H1 (cell line): ENCODE results near the gene AIMP1. TPM values are rescaled to one million over a fixed set of nuclear protein-coding genes. Genes with fewer than 3 reads are reported as not detected.

Source experiments
- CTCF ChIA-PET: fragments of 300-600 bp; sonication (Branson Sonifier 250); formaldehyde crosslinking; loops from one replicate; lab custom pipeline; 2021; ENCODE audit not compliant: partially characterized antibody; lab: Charles Lee
- POLR2A ChIA-PET: fragments of 300-600 bp; sonication (Branson Sonifier 250); formaldehyde crosslinking; loops from one replicate; lab custom pipeline; 2021; ENCODE audit warnings: inconsistent platforms; ENCODE audit not compliant: partially characterized antibody; lab: Charles Lee
- DNase-seq, 2 experiments: peaks; one replicate each; pipeline versions ENCODE4 v3.0.0 to v3.0.0-alpha.2; 2010 to 2022; ENCODE audit warnings: low spot score in 2 of 2, low read depth in 1 of 2, mixed read lengths in 1 of 2
- FAIRE-seq: peaks from 2 replicates; lab custom pipeline; 2011; peaks lifted over from hg19 to GRCh38; lab: Jason Lieb, UNC
- H2AFZ ChIP-seq: 2 replicates; pipeline ENCODE4 v1.8.1; 2012; ENCODE audit warnings: low read length, inconsistent platforms
- H2AK5ac ChIP-seq: 2 replicates; pipeline ENCODE4 v1.6.1; 2013; ENCODE audit warnings: low read depth, low read length
- H2BK120ac ChIP-seq: replicated peaks from 2 replicates; pipeline ENCODE3; 2013; ENCODE audit warnings: low read depth, low read length, inconsistent platforms
- H2BK12ac ChIP-seq: 2 replicates; pipeline ENCODE4 v1.6.1; 2013; ENCODE audit warnings: low read depth, low read length
- H2BK15ac ChIP-seq: 2 replicates; pipeline ENCODE4 v1.6.1; 2013; ENCODE audit warnings: low read length
- H2BK20ac ChIP-seq: 2 replicates; pipeline ENCODE4 v1.6.1; 2013; ENCODE audit warnings: low read length
- H2BK5ac ChIP-seq: 2 replicates; pipeline ENCODE4 v1.6.1; 2013; ENCODE audit warnings: low read depth, low read length
- H3K14ac ChIP-seq: 2 replicates; pipeline ENCODE4 v1.6.1; 2013; ENCODE audit warnings: inconsistent platforms; ENCODE audit not compliant: insufficient read length
- H3K18ac ChIP-seq: 2 replicates; pipeline ENCODE4 v1.6.1; 2013; ENCODE audit warnings: low read length; ENCODE audit errors: extremely low read depth
- H3K23ac ChIP-seq: 2 replicates; pipeline ENCODE4 v1.6.1; 2013; ENCODE audit warnings: inconsistent platforms; ENCODE audit not compliant: insufficient read length
- H3K23me2 ChIP-seq: 2 replicates; pipeline ENCODE4 v1.6.1; 2013; ENCODE audit warnings: low read depth, low read length
- H3K27ac ChIP-seq: 2 replicates; pipeline ENCODE4 v1.6.1; 2011; ENCODE audit warnings: low read depth, low read length, inconsistent platforms
- H3K27me3 ChIP-seq, 4 experiments: replicated peaks in 1 of 4; 1 replicate in 1 of 4; 2 replicates in 3 of 4; pipeline versions ENCODE4 v1.6.1 to v1.8.1; 2011 to 2013; ENCODE audit warnings: low read length in 3 of 4, mild to moderate bottlenecking in 3 of 4, inconsistent platforms in 2 of 4, mixed read lengths in 2 of 4, moderate library complexity in 1 of 4; ENCODE audit not compliant: control insufficient read depth in 3 of 4, insufficient read depth in 3 of 4; ENCODE audit errors: extremely low read depth in 1 of 4
- H3K36me3 ChIP-seq, 4 experiments: 2 replicates each; pipeline versions ENCODE4 v1.6.1 to v1.8.1; 2011 to 2013; ENCODE audit warnings: mild to moderate bottlenecking in 4 of 4, low read length in 3 of 4, moderate library complexity in 2 of 4, control low read depth in 1 of 4, inconsistent platforms in 1 of 4; ENCODE audit not compliant: insufficient read depth in 4 of 4, control insufficient read depth in 2 of 4
- H3K4ac ChIP-seq: replicated peaks from 2 replicates; pipeline ENCODE3; 2013; ENCODE audit warnings: low read length, low read depth, mixed read lengths, inconsistent platforms; ENCODE audit not compliant: insufficient read length
- H3K4me1 ChIP-seq, 4 experiments: replicated peaks in 1 of 4; 1 replicate in 1 of 4; 2 replicates in 3 of 4; pipeline versions ENCODE4 v1.6.1 to v1.8.1; 2011 to 2013; ENCODE audit warnings: low read length in 3 of 4, inconsistent platforms in 2 of 4, mixed read lengths in 1 of 4; ENCODE audit not compliant: insufficient read depth in 4 of 4, control insufficient read depth in 3 of 4
- H3K4me2 ChIP-seq, 2 experiments: 2 replicates each; pipeline versions ENCODE4 v1.6.1 to v1.8.1; 2011 to 2013; ENCODE audit warnings: low read depth in 2 of 2, low read length in 2 of 2, control low read depth in 1 of 2, inconsistent platforms in 1 of 2, mild to moderate bottlenecking in 1 of 2; ENCODE audit not compliant: insufficient read depth in 1 of 2
- H3K4me3 ChIP-seq, 4 experiments: fragments of 200-600, 300-600 bp in 1 of 4; sonication (generic), shearing (Covaris generic), sonication (Bioruptor Twin) in 1 of 4; 2 replicates each; pipeline versions ENCODE4 v1.5.1 to v1.8.1; 2011 to 2016; ENCODE audit warnings: low read length in 4 of 4, low read depth in 3 of 4, control low read depth in 2 of 4, inconsistent platforms in 2 of 4, mild to moderate bottlenecking in 2 of 4, mixed read lengths in 1 of 4, moderate library complexity in 1 of 4; ENCODE audit not compliant: insufficient read depth in 2 of 4; ENCODE audit errors: extremely low read depth in 1 of 4
- H3K56ac ChIP-seq: replicated peaks from 2 replicates; pipeline ENCODE3; 2013; ENCODE audit warnings: low read depth, mild to moderate bottlenecking, mixed read lengths, low read length, inconsistent platforms; ENCODE audit not compliant: insufficient read length
- H3K79me1 ChIP-seq: 2 replicates; pipeline ENCODE4 v1.6.1; 2013; ENCODE audit warnings: low read depth, low read length, control low read depth
- H3K79me2 ChIP-seq, 2 experiments: 2 replicates each; pipeline versions ENCODE4 v1.6.1 to v1.8.1; 2012 to 2013; ENCODE audit warnings: low read length in 2 of 2, mild to moderate bottlenecking in 2 of 2, inconsistent platforms in 1 of 2; ENCODE audit not compliant: insufficient read depth in 2 of 2, control insufficient read depth in 1 of 2
- H3K9ac ChIP-seq, 4 experiments: replicated peaks in 1 of 4; 1 replicate in 1 of 4; 2 replicates in 3 of 4; pipeline versions ENCODE4 v1.6.1 to v1.8.1; 2011 to 2013; ENCODE audit warnings: low read depth in 3 of 4, low read length in 3 of 4, control low read depth in 2 of 4, mild to moderate bottlenecking in 2 of 4, moderate library complexity in 2 of 4, inconsistent platforms in 1 of 4; ENCODE audit errors: extremely low read depth in 1 of 4
- H3K9me3 ChIP-seq, 2 experiments: 2 replicates each; pipeline versions ENCODE4 v1.6.1 to v1.8.1; 2012 to 2013; ENCODE audit warnings: mild to moderate bottlenecking in 2 of 2, moderate library complexity in 2 of 2, control low read depth in 1 of 2, inconsistent platforms in 1 of 2, low read depth in 1 of 2, low read length in 1 of 2, mixed read lengths in 1 of 2; ENCODE audit not compliant: insufficient read depth in 2 of 2
- H4K20me1 ChIP-seq, 2 experiments: replicated peaks in 1 of 2; 2 replicates each; pipeline versions ENCODE3 to v1.8.1; 2011 to 2013; ENCODE audit warnings: inconsistent platforms in 2 of 2, low read length in 2 of 2, mild to moderate bottlenecking in 1 of 2; ENCODE audit not compliant: insufficient read depth in 2 of 2, control insufficient read depth in 1 of 2
- H4K5ac ChIP-seq: 2 replicates; pipeline ENCODE4 v1.6.1; 2013; ENCODE audit warnings: low read length, low read depth, mixed read lengths, inconsistent platforms; ENCODE audit not compliant: insufficient read length
- H4K8ac ChIP-seq: 2 replicates; pipeline ENCODE4 v1.8.0; 2013; ENCODE audit warnings: mild to moderate bottlenecking, moderate library complexity, low read length, inconsistent platforms; ENCODE audit not compliant: insufficient read depth; ENCODE audit errors: extremely low read depth
- H4K91ac ChIP-seq: replicated peaks from 2 replicates; pipeline ENCODE3; 2013; ENCODE audit warnings: low read length, mixed read lengths, inconsistent platforms; ENCODE audit not compliant: insufficient read length
- RAD21 ChIP-seq, 2 experiments: IDR thresholded peaks in 1 of 2; conservative IDR thresholded peaks in 1 of 2; 2 replicates each; pipeline ENCODE4 v1.6.1; 2011; ENCODE audit warnings: low read depth in 2 of 2, low read length in 2 of 2, improper control_type of control experiment in 1 of 2, inconsistent platforms in 1 of 2, mild to moderate bottlenecking in 1 of 2, moderate library complexity in 1 of 2
- polyA plus RNA-seq, 7 experiments: library from polyadenylated mRNA; depleted of rRNA in 3 of 7; stranded (reverse) in 5 of 7; unstranded in 2 of 7; fragments of >200 nt in 5 of 7; fragments of 200-250 nt in 2 of 7; gene quantifications; 1 replicate in 5 of 7; 2 replicates in 1 of 7; 4 replicates in 1 of 7; pipeline versions ENCODE4 v1.2.1 to v1.2.3, GENCODE V29; 2011 to 2013; ENCODE audit warnings: missing spikeins in 2 of 7, mixed read lengths in 2 of 7
- total RNA-seq: library from RNA; stranded (reverse); fragmentation: NEBNext Ultra II Directional; extraction: Animal tissue kit (Norgen Biotek cat#: 25700); gene quantifications from 2 replicates; pipeline ENCODE4 v1.2.1, GENCODE V29; 2021
- TF ChIP-seq, protein P1 (sequence below): IDR thresholded peaks from 2 replicates; pipeline ENCODE4 v1.6.1; 2011; ENCODE audit warnings: low read length, improper control_type of control experiment

Gene AIMP1
- total and polyA plus RNA-seq, 2 of the 8 experiments (the other 6 are each of a cell fraction or from before 2014, with no cell fraction given): 7.9 to 54.6 TPM

DNA sequence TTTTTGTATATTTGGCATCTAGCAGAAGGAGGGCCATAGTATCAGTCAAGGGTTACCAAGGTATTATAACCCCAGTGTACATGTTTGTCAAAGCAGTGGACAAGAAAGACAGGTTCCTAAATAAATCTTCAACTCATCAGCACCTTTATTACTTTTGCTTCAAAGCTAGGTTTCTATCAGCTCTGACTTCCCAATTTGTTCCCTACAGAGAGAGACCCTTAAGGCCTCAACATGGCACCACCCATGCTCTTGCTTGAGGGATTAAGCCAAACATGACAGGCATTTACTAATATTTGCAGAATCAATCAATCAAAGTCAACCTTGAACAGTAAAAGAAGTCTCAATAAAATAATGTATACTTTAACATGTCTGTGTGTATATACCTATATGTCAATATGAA lies 9.8 kb upstream of the AIMP1 start:
- Histone ChIP-seq H3K23ac (no peak overlapping the region), H2BK20ac (no peak overlapping the region), H4K5ac (no peak overlapping the region), H4K8ac (no peak overlapping the region), H2BK120ac (no peak overlapping the region), H3K79me1 (no peaks in the 10 kb centered on the region), H3K14ac (no peak overlapping the region), H4K20me1 (no peaks in the 10 kb centered on the region), H3K79me2 (peaks cover 0 to 8% of the 10 kb centered on the region in 2 experiments; a peak in 2 of 4 replicates), H3K4ac (no peak overlapping the region), H3K18ac (no peak overlapping the region), H2BK5ac (no peak overlapping the region), H3K27me3 (no peaks in the 10 kb centered on the region), H3K23me2 (no peaks in the 10 kb centered on the region), H2BK12ac (no peak overlapping the region), H2AK5ac (no peak overlapping the region), H3K27ac (no peak overlapping the region), H2AFZ (no peak overlapping the region), H2BK15ac (no peak overlapping the region), H3K4me3 (no peak overlapping the region), H3K56ac (no peak overlapping the region), H3K9ac (no peak overlapping the region), H3K36me3 (peaks cover 0 to 7% (median 1%) of the 10 kb centered on the region in 4 experiments; a peak in 3 of 8 replicates), H3K9me3 (no peaks in the 10 kb centered on the region), H3K4me1 (peaks cover 0 to 8% (median 3%) of the 10 kb centered on the region in 4 experiments; a peak in 4 of 7 replicates), H4K91ac (no peak overlapping the region), H3K4me2 (no peak overlapping the region)
- ChIA-PET CTCF (interaction anchor here (1.1 kb wide), 1 partner anchor 18 kb away, joined by 3 read pairs; no protein-coding TSS in a partner anchor), POLR2A (interaction anchor here (1.5 kb wide), 1 partner anchor 9 kb away, joined by 4 read pairs; the partner anchor contains the start of gene TBCK)
- FAIRE-seq (no peak), DNase-seq (no peak)
- TF ChIP-seq RAD21 (IDR thresholded peaks at IDR 0.05 in 1 of 2, conservative IDR thresholded peaks at IDR 0.05 in 1 of 2; ENCODE audit: low read depth in 2 of 2, low read length in 2 of 2): no peak
- TF ChIP-seq, protein P1, sequence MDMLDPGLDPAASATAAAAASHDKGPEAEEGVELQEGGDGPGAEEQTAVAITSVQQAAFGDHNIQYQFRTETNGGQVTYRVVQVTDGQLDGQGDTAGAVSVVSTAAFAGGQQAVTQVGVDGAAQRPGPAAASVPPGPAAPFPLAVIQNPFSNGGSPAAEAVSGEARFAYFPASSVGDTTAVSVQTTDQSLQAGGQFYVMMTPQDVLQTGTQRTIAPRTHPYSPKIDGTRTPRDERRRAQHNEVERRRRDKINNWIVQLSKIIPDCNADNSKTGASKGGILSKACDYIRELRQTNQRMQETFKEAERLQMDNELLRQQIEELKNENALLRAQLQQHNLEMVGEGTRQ: no peak
